HUES64 (cell line): Measurements from ENCODE around the gene MYO9B. TPM values are rescaled to one million over a fixed set of nuclear protein-coding genes. Genes with fewer than 3 reads are reported as not detected.

Experiments
- H3K27ac ChIP-seq: 2 replicates; pipeline ENCODE4 v1.7.0; 2013; ENCODE audit warnings: low read depth, low read length, inconsistent platforms
- H3K27me3 ChIP-seq: 2 replicates; pipeline ENCODE4 v1.6.1; 2013; ENCODE audit warnings: mild to moderate bottlenecking, low read length; ENCODE audit not compliant: insufficient read depth
- H3K36me3 ChIP-seq: 2 replicates; pipeline ENCODE4 v1.6.1; 2013; ENCODE audit warnings: mild to moderate bottlenecking, low read length; ENCODE audit not compliant: insufficient read depth
- H3K4me1 ChIP-seq: 2 replicates; pipeline ENCODE4 v1.6.1; 2013; ENCODE audit warnings: mild to moderate bottlenecking, low read length, moderate library complexity; ENCODE audit not compliant: insufficient read depth
- H3K4me3 ChIP-seq: 2 replicates; pipeline ENCODE4 v1.5.1; 2013; ENCODE audit warnings: mild to moderate bottlenecking, low read length, moderate library complexity
- H3K9ac ChIP-seq: 2 replicates; pipeline ENCODE4 v1.6.1; 2013; ENCODE audit warnings: mild to moderate bottlenecking, low read depth, low read length
- H3K9me3 ChIP-seq: 2 replicates; pipeline ENCODE4 v1.6.1; 2013; ENCODE audit warnings: low read depth, low read length; ENCODE audit not compliant: insufficient read depth
- WGBS: fragments of 150-250, 120-280 bp; methylation state at CpG from one replicate; pipeline ENCODE4 v1.1.7; 2013; ENCODE audit warnings: missing lambda C conversion rate; 5-methylcytosine and 5-hydroxymethylcytosine counted together
- polyA plus RNA-seq, 2 experiments: library from polyadenylated mRNA; stranded (reverse); fragments of 50-300 nt; gene quantifications; one replicate each; pipeline ENCODE4 v1.2.3, GENCODE V29; 2013

Gene MYO9B
- 42.1 TPM for polyA plus RNA-seq (2013, experiment 1 of 2)
- polyA plus RNA-seq (2013, experiment 2 of 2): 46.2 TPM

GRCh38 chr19:17075035-17075863 is at the start of gene MYO9B, which contains the start of gene HAUS8:
Gene MYO9B (plus strand): TSS chr19:17075777. CDS start chr19:17101718, 25,941 bp downstream.
Gene HAUS8 (minus strand): TSS chr19:17075452. CDS start chr19:17075422, 30 bp downstream.
- Histone ChIP-seq H3K27ac (peak within 1 kb of the TSS; percentile 91), H3K4me1 (peaks cover 34% of the 10 kb centered on the region), H3K36me3 (peaks cover 32% of the 10 kb centered on the region), H3K4me3 (peak within 1 kb of the TSS; percentile 94), H3K9me3 (no peaks in the 10 kb centered on the region), H3K9ac (peak within 1 kb of the TSS; percentile 94), H3K27me3 (no peaks in the 10 kb centered on the region)
- WGBS: under 1% methylated on average over 103 of the region's 103 CpGs

GRCh38 chr19:17025991-17026658 is 49.5 kb upstream of the MYO9B start:
- Histone ChIP-seq H3K36me3 (peaks cover 5% of the 10 kb centered on the region; the same call in 1 of the 2 replicates), H3K4me3 (peak overlapping the region; percentile 68), H3K27me3 (peaks cover 17% of the 10 kb centered on the region), H3K27ac (no peak overlapping the region), H3K9ac (peak overlapping the region; percentile 54), H3K9me3 (peaks cover 14% of the 10 kb centered on the region; the same call in 1 of the 2 replicates), H3K4me1 (peaks cover 7% of the 10 kb centered on the region)
- WGBS: 2% methylated on average over 35 of the region's 40 CpGs

- Histone ChIP-seq H3K27me3 (peaks cover 17% of the 10 kb centered on the region), H3K9me3 (peaks cover 11% of the 10 kb centered on the region; the same call in 1 of the 2 replicates), H3K4me1 (peaks cover 7% of the 10 kb centered on the region), H3K36me3 (peaks cover 5% of the 10 kb centered on the region; the same call in 1 of the 2 replicates), H3K9ac (peak within 1 kb of the TSS; percentile 54), H3K4me3 (peak within 1 kb of the TSS; percentile 68), H3K27ac (no peak within 1 kb of the TSS)
- 5% methylated on average over 60 of the region's 67 CpGs for WGBS
Measured at GRCh38 chr19:17026706-17027534, 48.7 kb upstream of the MYO9B start, which contains the start of gene CPAMD8. Gene CPAMD8 (minus strand): TSS chr19:17026810. CDS start chr19:17026642, 168 bp downstream.

- Histone ChIP-seq H3K27ac (no peak overlapping the region), H3K27me3 (peaks cover 17% of the 10 kb centered on the region), H3K9me3 (peaks cover 11% of the 10 kb centered on the region; the same call in 1 of the 2 replicates), H3K9ac (no peak overlapping the region), H3K36me3 (peaks cover 5% of the 10 kb centered on the region; the same call in 1 of the 2 replicates), H3K4me1 (peaks cover 7% of the 10 kb centered on the region), H3K4me3 (peak overlapping the region; percentile 43)
- WGBS: 71% methylated on average over 6 of the region's 7 CpGs
Measured at GRCh38 chr19:17027535-17027975, 48.0 kb upstream of the MYO9B start.

- no peaks in the 10 kb centered on the region for H3K4me1 ChIP-seq
- no peaks in the 10 kb centered on the region for H3K27me3 ChIP-seq
- H3K4me3 ChIP-seq: no peak overlapping the region
- H3K9ac ChIP-seq: no peak overlapping the region
- no peaks in the 10 kb centered on the region for H3K9me3 ChIP-seq
- 92% methylated on average over 6 of the region's 6 CpGs for WGBS
- H3K36me3 ChIP-seq: no peaks in the 10 kb centered on the region
- H3K27ac ChIP-seq: no peak overlapping the region
Measured at GRCh38 chr19:17031741-17032140, 43.8 kb upstream of the MYO9B start.

GRCh38 chr19:17035842-17036424 is 39.6 kb upstream of the MYO9B start:
- Histone ChIP-seq H3K9me3 (no peaks in the 10 kb centered on the region), H3K27ac (no peak overlapping the region), H3K9ac (no peak overlapping the region), H3K4me1 (no peaks in the 10 kb centered on the region), H3K27me3 (no peaks in the 10 kb centered on the region), H3K36me3 (no peaks in the 10 kb centered on the region), H3K4me3 (no peak overlapping the region)
- 92% methylated on average over 15 of the region's 15 CpGs for WGBS

- Histone ChIP-seq H3K4me1 (no peaks in the 10 kb centered on the region), H3K27ac (no peak overlapping the region), H3K27me3 (no peaks in the 10 kb centered on the region), H3K9me3 (no peaks in the 10 kb centered on the region), H3K9ac (no peak overlapping the region), H3K36me3 (no peaks in the 10 kb centered on the region), H3K4me3 (no peak overlapping the region)
- 88% methylated on average over 4 of the region's 4 CpGs for WGBS
Measured at GRCh38 chr19:17036640-17037039, 38.9 kb upstream of the MYO9B start.

- Histone ChIP-seq H3K36me3 (no peaks in the 10 kb centered on the region), H3K4me1 (no peaks in the 10 kb centered on the region), H3K9ac (no peak overlapping the region), H3K9me3 (no peaks in the 10 kb centered on the region), H3K4me3 (no peak overlapping the region), H3K27me3 (no peaks in the 10 kb centered on the region), H3K27ac (no peak overlapping the region)
- WGBS: 93% methylated on average over 6 of the region's 6 CpGs
Measured at GRCh38 chr19:17037184-17037583, 38.4 kb upstream of the MYO9B start.

GRCh38 chr19:17037966-17038500 is 37.5 kb upstream of the MYO9B start:
- no peak overlapping the region for H3K4me3 ChIP-seq
- H3K9ac ChIP-seq: no peak overlapping the region
- H3K27me3 ChIP-seq: no peaks in the 10 kb centered on the region
- WGBS: 87% methylated on average over 15 of the region's 15 CpGs
- no peaks in the 10 kb centered on the region for H3K9me3 ChIP-seq
- no peak overlapping the region for H3K27ac ChIP-seq
- H3K4me1 ChIP-seq: no peaks in the 10 kb centered on the region
- H3K36me3 ChIP-seq: no peaks in the 10 kb centered on the region

GRCh38 chr19:17041976-17042375 is 33.6 kb upstream of the MYO9B start:
- Histone ChIP-seq H3K36me3 (no peaks in the 10 kb centered on the region), H3K27me3 (no peaks in the 10 kb centered on the region), H3K9ac (no peak overlapping the region), H3K4me1 (no peaks in the 10 kb centered on the region), H3K9me3 (no peaks in the 10 kb centered on the region), H3K4me3 (no peak overlapping the region), H3K27ac (no peak overlapping the region)
- WGBS: 90% methylated on average over 11 of the region's 11 CpGs
